Measurements from ENCODE around the gene GABBR2.

GABBR2 gene

GRCh38 chr9:98545021-98545420, 163.7 kb downstream of the GABBR2 start:
- DNase-seq (ENCODE audit: low read depth, low spot score) = no peak

- DNase-seq (ENCODE audit: low read depth, low spot score) = no peak
These were observed 167.0 kb downstream of the GABBR2 start for GRCh38 chr9:98541684-98542230.

- DNase-seq (ENCODE audit: low read depth, low spot score) = no peak
These were observed 168.3 kb downstream of the GABBR2 start for GRCh38 chr9:98540476-98540875.

- DNase-seq (ENCODE audit: low read depth, low spot score) = no peak
These were observed 168.8 kb downstream of the GABBR2 start for GRCh38 chr9:98539954-98540353.

GRCh38 chr9:98538626-98539031, 170.1 kb downstream of the GABBR2 start:
- no peak for DNase-seq (ENCODE audit: low read depth, low spot score)

GRCh38 chr9:98538203-98538602, 170.5 kb downstream of the GABBR2 start:
- no peak for DNase-seq (ENCODE audit: low read depth, low spot score)

- DNase-seq (ENCODE audit: low read depth, low spot score) = peak; percentile 42
These were observed 172.1 kb downstream of the GABBR2 start for GRCh38 chr9:98536542-98537173.

- no peak for DNase-seq (ENCODE audit: low read depth, low spot score)
These were observed 174.9 kb downstream of the GABBR2 start for GRCh38 chr9:98533866-98534265.

GRCh38 chr9:98533132-98533531, 175.6 kb downstream of the GABBR2 start:
- no peak for DNase-seq (ENCODE audit: low read depth, low spot score)

GRCh38 chr9:98532574-98532973, 176.2 kb downstream of the GABBR2 start:
- DNase-seq (ENCODE audit: low read depth, low spot score) = no peak

- no peak for DNase-seq (ENCODE audit: low read depth, low spot score)
These were observed 176.6 kb downstream of the GABBR2 start for GRCh38 chr9:98532147-98532546.

- DNase-seq (ENCODE audit: low read depth, low spot score) = no peak
These were observed 177.8 kb downstream of the GABBR2 start for GRCh38 chr9:98530806-98531386.

- DNase-seq (ENCODE audit: low read depth, low spot score) = no peak
These were observed 178.5 kb downstream of the GABBR2 start for GRCh38 chr9:98530275-98530674.

- DNase-seq (ENCODE audit: low read depth, low spot score) = no peak
These were observed 178.9 kb downstream of the GABBR2 start for GRCh38 chr9:98529841-98530240.

GRCh38 chr9:98523231-98523901, 185.4 kb downstream of the GABBR2 start:
- no peak for DNase-seq (ENCODE audit: low read depth, low spot score)

GRCh38 chr9:98522487-98522886, 186.2 kb downstream of the GABBR2 start:
- DNase-seq (ENCODE audit: low read depth, low spot score) = no peak

GRCh38 chr9:98521141-98521540, 187.6 kb downstream of the GABBR2 start:
- no peak for DNase-seq (ENCODE audit: low read depth, low spot score)

- no peak for DNase-seq (ENCODE audit: low read depth, low spot score)
These were observed 188.3 kb downstream of the GABBR2 start for GRCh38 chr9:98520221-98520960.

- no peak for DNase-seq (ENCODE audit: low read depth, low spot score)
These were observed 189.1 kb downstream of the GABBR2 start for GRCh38 chr9:98519641-98520040.

- no peak for DNase-seq (ENCODE audit: low read depth, low spot score)
These were observed 190.2 kb downstream of the GABBR2 start for GRCh38 chr9:98518556-98518955.

GRCh38 chr9:98517761-98518160, 191.0 kb downstream of the GABBR2 start:
- DNase-seq (ENCODE audit: low read depth, low spot score) = no peak

- DNase-seq (ENCODE audit: low read depth, low spot score) = no peak
These were observed 191.7 kb downstream of the GABBR2 start for GRCh38 chr9:98516897-98517503.
